K562 (cell line): ENCODE results near the gene DDC. TPM values are rescaled to one million over a fixed set of nuclear protein-coding genes. Genes with fewer than 3 reads are reported as not detected.

ENCODE experiments used
- ARID3A ChIP-seq: IDR thresholded peaks from 2 replicates; pipeline ENCODE4 v1.6.1; 2012; ENCODE audit warnings: low read depth, low read length, improper control_type of control experiment, borderline replicate concordance
- COPS2 ChIP-seq: fragments of 450-650 bp; conservative IDR thresholded peaks from 2 replicates; pipeline ENCODE4 v1.6.1; 2016; ENCODE audit warnings: mild to moderate bottlenecking, moderate library complexity
- CTCF ChIP-seq, 3 experiments: IDR thresholded peaks in 2 of 3; conservative IDR thresholded peaks in 1 of 3; 2 replicates each; pipeline ENCODE4 v1.5.1; 2011 to 2012; ENCODE audit warnings: low read length in 3 of 3, mild to moderate bottlenecking in 3 of 3, control low read depth in 2 of 3, improper control_type of control experiment in 1 of 3, inconsistent platforms in 1 of 3, low read depth in 1 of 3, mixed read lengths in 1 of 3, moderate library complexity in 1 of 3; ENCODE audit not compliant: insufficient read depth in 2 of 3
- DDX20 ChIP-seq: fragments of 450-650 bp; IDR thresholded peaks from 2 replicates; pipeline ENCODE4 v1.6.1; 2016; ENCODE audit warnings: missing genetic modification characterization, low read depth, mild to moderate bottlenecking, missing compliant biosample characterization, moderate library complexity
- HMG20A ChIP-seq: fragments of 450-650 bp; formaldehyde crosslinking; conservative IDR thresholded peaks from 2 replicates; pipeline ENCODE4 v1.4.0; 2020; ENCODE audit warnings: mild to moderate bottlenecking, mixed read lengths
- HNRNPK ChIP-seq: fragments of 200-400 bp; formaldehyde crosslinking; IDR thresholded peaks from one replicate; pipeline ENCODE4 v1.6.1; 2018; ENCODE audit warnings: mild to moderate bottlenecking, low read depth, low read length; ENCODE audit not compliant: poor library complexity, severe bottlenecking
- PHTF2 ChIP-seq: fragments of 250-450 bp; sonication (Bioruptor Pico); IDR thresholded peaks from 2 replicates; pipeline ENCODE4 v1.5.0; 2021; ENCODE audit warnings: mild to moderate bottlenecking
- PURB ChIP-seq: sonication (generic); formaldehyde crosslinking; IDR thresholded peaks from 2 replicates; pipeline ENCODE4 v1.9.0; 2021; ENCODE audit warnings: low read depth, mild to moderate bottlenecking, missing genetic modification reagents
- SMAD1 ChIP-seq: fragments of 150-350 bp; IDR thresholded peaks from 2 replicates; pipeline ENCODE4 v1.6.1; 2014; ENCODE audit warnings: low read length, low read depth; ENCODE audit not compliant: partially characterized antibody
- SMAD3 ChIP-seq: fragments of 450-650 bp; formaldehyde crosslinking; conservative IDR thresholded peaks from 2 replicates; pipeline ENCODE4 v1.4.0; 2020; ENCODE audit warnings: mild to moderate bottlenecking
- SMC3 ChIP-seq: conservative IDR thresholded peaks from 2 replicates; pipeline ENCODE4 v1.6.1; 2011; ENCODE audit warnings: low read depth, low read length, improper control_type of control experiment; ENCODE audit not compliant: insufficient read depth
- SREBF1 ChIP-seq: fragments of 150-350 bp; IDR thresholded peaks from 2 replicates; pipeline ENCODE4 v1.6.1; 2014; ENCODE audit warnings: antibody characterized with exemption, low read depth, low read length, borderline replicate concordance
- TAF7 ChIP-seq: fragments of 450-650 bp; IDR thresholded peaks from 2 replicates; pipeline ENCODE4 v1.6.1; 2016; ENCODE audit warnings: missing genetic modification characterization, missing compliant biosample characterization
- VEZF1 ChIP-seq: fragments of 200-800 bp; sonication (Bioruptor generic); IDR thresholded peaks from 2 replicates; pipeline ENCODE4 v1.6.1; 2017; ENCODE audit warnings: missing genetic modification characterization, missing compliant biosample characterization
- ZNF12 ChIP-seq: sonication (generic); formaldehyde crosslinking; IDR thresholded peaks from 2 replicates; pipeline ENCODE4 v1.4.0; 2020; ENCODE audit warnings: mild to moderate bottlenecking, missing genetic modification reagents
- ZNF253 ChIP-seq: fragments of 250-450 bp; sonication (Bioruptor Pico); conservative IDR thresholded peaks from 2 replicates; pipeline ENCODE4 v1.6.1; 2021; ENCODE audit warnings: mild to moderate bottlenecking
- ZNF511 ChIP-seq: sonication (generic); formaldehyde crosslinking; IDR thresholded peaks from 2 replicates; pipeline ENCODE4 v1.8.0; 2022; ENCODE audit warnings: mild to moderate bottlenecking, missing genetic modification reagents
- polyA plus RNA-seq, 8 experiments: library from polyadenylated mRNA; depleted of rRNA in 4 of 8; stranded (reverse) in 5 of 8; unstranded in 3 of 8; fragments of >200 nt; fragmentation: Nextera tagmentation in 2 of 8; fragmentation: Illumina TruSeq in 1 of 8; extraction: Ambion mirVana in 2 of 8; extraction: Trizol in 1 of 8; gene quantifications; 2 replicates each; pipeline versions ENCODE4 v1.2.1 to v1.2.3, GENCODE V29; 2011 to 2014; ENCODE audit warnings: inconsistent platforms in 1 of 8, missing spikeins in 1 of 8
- total RNA-seq, 7 experiments: library from RNA; depleted of rRNA in 6 of 7; stranded (reverse); fragments of >200 nt in 6 of 7; fragmentation: Illumina TruSeq in 2 of 7; extraction: Trizol in 2 of 7; gene quantifications; 2 replicates each; pipeline versions ENCODE4 v1.2.1 to v1.2.3, GENCODE V29; 2011 to 2021; ENCODE audit warnings: low replicate concordance in 1 of 7

Gene DDC
- total and polyA plus RNA-seq, 9 of the 15 experiments (the other 6 are each of a cell fraction or from before 2014, with no cell fraction given), result not detected

GRCh38 chr7:50534690-50535290, 30.4 kb downstream of the DDC start (continued):
- TF ChIP-seq PURB (no peak), ZNF12 (CRISPR knock-in tag) (no peak), ZNF253 (CRISPR knock-in tag) (no peak), CTCF (IDR thresholded peaks at IDR 0.05 in 2 of 3, conservative IDR thresholded peaks at IDR 0.05 in 1 of 3; ENCODE audit: insufficient read depth in 2 of 3, low read depth in 1 of 3, low read length in 3 of 3) (peak; percentile 45 to 56 (median 46)), SMAD3 (0 out of 2 replicates have a peak, but pooled peaks have one; percentile 30), DDX20 (tag) (no peak), ARID3A (no peak), SMC3 (no peak), VEZF1 (CRISPR knock-in tag) (peak; percentile 77), COPS2 (no peak), HMG20A (CRISPR knock-in tag) (no peak), PHTF2 (CRISPR knock-in tag) (no peak), TAF7 (tag) (no peak), SMAD1 (no peak), HNRNPK (no peak), ZNF511 (CRISPR knock-in tag) (no peak), SREBF1 (no peak)
